ENCODE data around the gene HSPG2.
"Not testable (repeated sequence)": the region's sequence is repeated elsewhere in the genome, so short reads cannot be mapped to it uniquely, and the experiment has no call there.

HSPG2 gene

GRCh38 chr1:21911205-21912001 lies 25.7 kb downstream of the HSPG2 start:
- DNase-seq: no peak

GRCh38 chr1:21910558-21911204 lies 26.4 kb downstream of the HSPG2 start:
- no peak for DNase-seq

GRCh38 chr1:21909787-21910503 lies 27.2 kb downstream of the HSPG2 start:
- no peak for DNase-seq

GRCh38 chr1:21909286-21909759 lies 27.8 kb downstream of the HSPG2 start:
- DNase-seq: no peak

GRCh38 chr1:21907737-21908534 lies 29.2 kb downstream of the HSPG2 start:
- DNase-seq: not testable (repeated sequence)

GRCh38 chr1:21907079-21907418 lies 30.1 kb downstream of the HSPG2 start:
- DNase-seq: no peak

GRCh38 chr1:21906173-21907078 lies 30.7 kb downstream of the HSPG2 start:
- no peak for DNase-seq

GRCh38 chr1:21904704-21905520 lies 32.2 kb downstream of the HSPG2 start:
- no peak for DNase-seq

- DNase-seq: no peak
Measured at GRCh38 chr1:21904454-21904703, 32.7 kb downstream of the HSPG2 start.

GRCh38 chr1:21903638-21904453 lies 33.3 kb downstream of the HSPG2 start:
- no peak for DNase-seq

GRCh38 chr1:21902026-21903012 lies 34.8 kb downstream of the HSPG2 start:
- DNase-seq: no peak

- no peak for DNase-seq
Measured at GRCh38 chr1:21901473-21901847, 35.6 kb downstream of the HSPG2 start.

GRCh38 chr1:21900766-21901472 lies 36.2 kb downstream of the HSPG2 start:
- no peak for DNase-seq

GRCh38 chr1:21899987-21900386 lies 37.1 kb downstream of the HSPG2 start:
- DNase-seq: no peak

GRCh38 chr1:21899267-21899810 lies 37.8 kb downstream of the HSPG2 start:
- no peak for DNase-seq

GRCh38 chr1:21898326-21899200 lies 38.5 kb downstream of the HSPG2 start:
- DNase-seq: no peak

- DNase-seq: no peak
Measured at GRCh38 chr1:21897844-21898243, 39.3 kb downstream of the HSPG2 start.
